Fibroblast of skin of right quadriceps (primary cell): ENCODE measurements around the gene MRPL43.

Source experiments
- DNase-seq: peaks from one replicate; pipeline ENCODE4 v3.0.0-alpha.2; 2013

The MRPL43 gene

DNA sequence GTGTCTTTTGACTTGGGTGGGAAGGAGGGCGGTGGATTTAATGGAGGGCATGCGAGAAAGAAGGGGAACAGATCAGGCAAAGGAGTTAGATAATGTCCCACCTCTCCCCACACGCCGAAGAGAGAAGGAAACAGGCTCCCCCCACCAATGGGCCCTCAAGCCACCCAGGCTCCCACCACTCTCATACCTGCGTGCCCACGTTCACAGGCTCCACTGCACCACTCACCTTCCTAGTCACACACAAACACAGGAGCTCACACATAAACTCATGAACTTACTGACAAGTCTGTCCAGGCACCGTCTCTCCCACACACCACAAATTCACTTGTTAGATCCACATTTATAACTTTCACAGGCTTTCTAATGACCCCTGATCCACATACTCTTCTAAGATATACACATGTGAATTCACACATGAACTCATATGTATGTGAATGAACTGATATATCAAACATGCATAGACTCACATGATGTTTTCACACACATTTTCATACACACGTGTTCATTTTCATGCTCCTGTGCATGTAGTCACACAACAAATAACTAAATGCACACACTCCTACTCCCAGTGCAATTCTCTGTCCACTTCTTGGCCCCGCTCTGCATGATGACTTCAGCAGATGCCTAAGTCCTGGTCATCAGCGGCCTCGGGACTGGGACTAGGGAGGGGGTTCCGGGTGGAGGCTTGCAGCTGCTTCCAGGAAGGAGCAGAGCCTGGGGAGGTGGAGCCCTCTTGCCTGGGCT is 13.8 kb upstream of the MRPL43 start:
- peak; percentile 68 for DNase-seq

DNA sequence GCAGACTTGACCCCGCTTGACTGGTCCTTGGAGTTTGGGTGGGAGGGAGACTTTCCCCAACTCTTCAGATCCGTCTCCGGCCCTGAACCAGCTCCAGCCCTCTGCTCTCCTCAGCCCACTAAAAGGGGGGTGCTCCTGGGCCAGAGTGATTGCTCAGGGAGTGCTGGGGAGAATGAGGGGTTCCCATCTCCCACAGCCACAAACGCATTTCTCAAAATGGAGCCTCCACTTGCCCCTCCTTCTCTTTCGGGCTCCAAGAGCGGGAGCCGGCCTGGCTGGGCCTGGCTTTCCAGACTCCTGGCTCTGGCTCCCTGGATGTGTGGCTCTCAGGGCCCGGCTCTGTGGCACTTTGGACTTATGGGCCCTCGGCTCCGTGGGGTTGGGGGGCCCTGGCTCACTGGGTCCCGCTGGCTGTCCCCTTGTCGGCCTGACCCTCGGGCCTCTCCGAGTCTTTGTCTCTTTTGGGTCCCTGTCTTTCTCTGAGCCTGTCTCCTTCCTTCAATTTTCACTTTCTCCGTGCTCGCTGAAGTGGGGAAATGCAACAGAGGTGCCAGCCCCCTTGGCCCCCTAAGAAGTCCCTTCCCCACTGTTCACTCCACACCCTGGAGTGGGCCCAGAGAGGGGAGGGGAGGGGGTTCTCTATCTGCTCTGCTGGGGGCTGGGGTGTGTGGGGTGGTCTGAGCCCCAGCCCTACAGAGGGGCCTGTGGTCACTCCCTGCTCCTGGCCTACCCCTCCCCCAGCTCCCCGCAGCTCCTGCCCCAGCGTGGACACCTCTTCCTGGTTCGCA is 13.0 kb upstream of the MRPL43 start:
- DNase-seq: no peak

DNA sequence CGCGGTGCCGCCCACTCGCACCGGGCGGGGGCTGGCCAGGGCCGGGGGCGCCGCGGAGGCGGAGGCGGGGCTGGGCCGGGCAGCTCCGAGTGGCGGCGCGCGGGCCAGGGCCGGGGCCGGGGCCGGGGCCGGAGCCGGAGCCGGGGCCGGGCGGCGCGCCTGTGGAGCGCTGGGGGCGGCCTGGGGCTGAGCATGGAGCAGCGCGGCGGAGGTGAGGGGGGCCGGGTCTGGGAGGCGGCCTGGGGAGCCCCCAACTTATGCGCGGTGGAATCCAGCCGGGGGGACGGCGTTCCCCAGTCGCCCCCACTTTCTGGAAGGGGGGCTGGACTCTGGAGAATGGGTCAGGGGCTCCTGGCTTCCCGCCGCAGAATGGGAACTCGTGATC is 12.4 kb upstream of the MRPL43 start, which contains the start of gene LZTS2:
Gene LZTS2, plus strand, starts transcription at position 67 of the 385 bp plus-strand sequence. CDS start 2,731 bp downstream, outside the sequence.
- DNase-seq: no peak

DNA sequence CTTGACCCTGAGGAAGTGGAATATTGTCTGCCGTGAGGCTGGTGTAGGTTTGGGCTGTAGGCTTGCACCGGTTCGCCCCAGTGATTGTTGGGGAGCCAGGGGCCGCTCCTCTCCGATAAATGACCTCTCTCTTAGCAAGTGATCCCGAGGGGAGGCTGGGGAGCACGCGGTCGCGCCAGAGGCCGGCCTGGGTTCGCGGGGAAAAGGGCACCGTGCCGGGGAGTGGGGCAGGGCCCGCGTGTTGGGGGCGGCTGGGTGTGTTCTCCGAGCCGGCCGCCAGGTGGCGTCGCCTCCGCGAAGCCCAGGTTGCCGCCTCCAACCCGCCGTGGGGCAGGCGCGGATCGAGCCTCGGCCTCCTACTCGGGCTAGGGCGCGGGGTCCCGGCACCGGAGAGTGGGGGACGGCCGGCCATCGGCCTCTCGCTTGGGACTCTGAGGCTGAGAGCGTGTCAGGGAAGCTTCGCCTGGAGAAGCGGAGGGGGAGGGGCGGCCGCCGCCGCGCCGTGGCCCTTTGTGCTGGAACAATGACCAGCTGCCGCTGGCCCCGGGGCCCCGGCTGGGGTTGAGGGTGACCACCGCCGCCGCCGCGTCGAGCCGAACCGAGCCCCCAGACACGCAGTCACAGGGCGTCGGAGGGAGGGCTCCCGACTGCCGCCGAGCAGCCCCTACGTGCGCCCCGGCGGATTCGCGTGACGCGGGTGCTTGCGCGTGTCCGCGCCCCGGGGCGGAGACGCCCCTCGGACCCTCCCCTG is 11.9 kb upstream of the MRPL43 start:
- DNase-seq: peak; percentile 73

DNA sequence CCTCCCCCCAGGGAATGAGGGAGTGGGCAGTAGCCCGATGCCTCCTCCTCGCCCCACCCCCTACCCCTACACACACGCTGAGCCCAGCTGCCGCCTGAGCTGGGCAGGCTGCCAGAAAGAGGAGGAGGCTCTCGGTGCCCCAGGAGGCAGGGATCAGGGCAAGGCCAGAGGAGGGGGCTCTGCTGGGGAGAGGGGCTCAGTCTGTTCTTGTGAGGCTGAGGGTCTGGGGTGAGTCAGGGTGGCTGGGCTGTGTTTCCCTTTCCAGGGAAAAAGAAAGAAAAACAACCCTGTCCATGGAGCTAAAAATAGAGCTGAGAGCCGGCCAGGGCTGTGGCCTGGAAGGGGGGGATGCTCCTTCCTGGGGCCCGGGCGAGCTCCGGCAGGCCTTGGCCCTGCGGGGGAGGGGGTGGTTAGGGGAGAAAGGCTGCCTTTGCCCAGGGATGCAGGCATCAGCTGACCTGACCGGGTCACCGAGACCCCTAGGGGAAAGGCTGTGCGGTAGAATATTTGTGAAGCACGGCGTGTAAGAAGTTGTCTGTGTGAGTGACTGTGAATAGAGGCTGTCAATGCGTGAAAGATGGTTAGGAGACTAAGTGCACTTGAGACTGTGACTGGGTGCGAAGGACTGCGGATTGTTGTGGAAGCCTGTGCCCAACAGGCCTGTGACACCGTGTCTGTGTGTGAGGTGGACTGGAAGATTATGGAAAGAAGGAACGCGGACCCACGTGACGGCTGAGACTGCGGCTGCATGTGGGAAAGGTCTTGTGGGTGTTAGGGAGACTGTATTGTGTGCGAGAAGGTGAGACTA is 11.1 kb upstream of the MRPL43 start:
- DNase-seq: peak; percentile 84

DNA sequence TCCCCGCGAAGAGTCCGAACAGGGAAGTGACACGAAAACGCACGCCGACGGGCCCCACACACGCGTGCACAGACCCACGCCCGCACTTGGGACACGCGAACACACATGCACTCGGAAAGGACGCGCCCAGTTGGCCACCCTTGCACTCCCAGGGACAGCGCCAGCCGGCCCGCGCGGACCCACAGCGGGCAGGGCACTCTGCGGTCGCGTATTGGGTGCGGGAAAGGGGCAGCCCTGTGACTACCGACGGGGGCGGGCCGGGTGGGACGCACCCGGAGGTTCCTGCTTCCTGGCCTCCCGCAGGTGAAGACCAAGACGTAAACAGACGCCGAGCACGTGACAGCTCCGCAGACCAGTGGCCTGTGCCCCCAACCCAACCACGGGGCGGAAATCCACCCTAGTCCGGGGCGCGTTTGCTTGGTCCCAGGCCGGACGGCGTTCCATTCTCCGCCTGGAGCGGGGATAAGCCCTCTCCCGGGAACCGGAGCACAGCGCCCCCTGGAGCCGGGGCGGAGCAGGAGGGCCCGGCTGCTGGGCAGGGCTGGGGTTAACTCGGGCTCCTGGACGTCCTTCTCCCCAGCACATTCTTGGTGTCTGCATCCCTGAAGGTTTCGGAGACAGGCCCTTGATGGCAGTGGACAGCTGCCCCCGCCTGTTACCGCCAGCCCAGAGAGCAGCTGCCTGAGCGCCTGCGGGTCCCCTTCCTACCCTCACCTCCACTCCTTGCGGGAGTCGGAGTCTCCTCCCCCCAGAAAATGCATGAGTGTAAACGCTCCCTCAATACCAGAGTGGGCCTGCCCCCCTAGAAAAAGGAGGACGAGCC is 10.3 kb upstream of the MRPL43 start:
- DNase-seq: peak; percentile 71

DNA sequence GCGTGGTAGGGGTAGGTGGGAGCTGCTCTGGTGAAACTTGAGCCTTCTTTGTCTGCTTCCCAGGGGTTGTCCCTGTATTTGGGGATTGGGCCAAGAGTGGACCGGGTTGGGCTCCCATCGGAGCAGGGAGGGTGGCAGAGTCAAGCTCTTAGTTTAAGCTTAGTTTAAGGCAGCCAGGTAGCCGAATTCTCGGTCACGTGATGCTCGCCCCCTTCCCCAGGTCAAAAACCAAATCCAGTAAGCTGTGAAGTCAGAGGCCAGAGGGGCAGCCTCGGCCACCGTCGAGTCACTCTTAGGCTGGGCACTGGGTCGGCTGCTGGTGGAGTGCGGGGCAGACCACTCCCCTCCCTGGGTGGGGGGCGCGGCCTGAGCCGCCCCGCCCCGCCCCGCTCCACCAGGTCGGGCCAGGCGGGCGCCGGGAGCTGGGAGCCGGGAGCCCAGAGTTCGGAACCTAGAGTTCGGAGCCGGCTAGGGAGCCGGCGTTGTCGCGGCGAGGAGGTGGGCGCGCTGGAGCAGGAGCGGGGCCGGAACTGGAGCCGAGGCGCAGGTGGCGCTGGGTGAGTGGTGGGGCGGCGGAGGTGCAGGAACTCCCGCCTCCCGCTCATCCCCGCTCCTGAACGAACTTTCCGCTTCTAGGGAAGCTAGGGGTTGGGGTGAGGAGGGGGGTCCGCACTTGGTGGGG is 9.5 kb upstream of the MRPL43 start:
- DNase-seq: no peak

DNA sequence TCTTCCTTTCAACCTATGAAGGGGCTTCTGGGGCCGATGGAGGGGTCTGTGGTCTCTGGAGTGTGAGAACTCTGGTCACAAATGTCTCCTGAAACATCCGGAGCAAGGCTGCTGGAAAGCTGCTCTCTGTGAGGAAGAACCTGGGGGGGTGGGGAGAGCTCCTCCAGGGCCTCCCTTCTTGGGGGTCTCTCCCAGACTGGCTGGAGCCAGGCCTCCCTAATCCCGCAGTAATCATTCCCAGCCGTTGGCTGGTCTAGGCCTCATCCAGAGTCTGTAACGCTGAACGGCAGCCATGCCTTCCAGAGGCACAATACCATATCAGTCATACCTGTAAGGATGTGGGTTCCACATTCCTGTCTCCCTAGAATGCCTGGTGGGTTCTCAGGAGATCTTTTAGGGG is 7.9 kb upstream of the MRPL43 start:
- DNase-seq: peak; percentile 63

DNA sequence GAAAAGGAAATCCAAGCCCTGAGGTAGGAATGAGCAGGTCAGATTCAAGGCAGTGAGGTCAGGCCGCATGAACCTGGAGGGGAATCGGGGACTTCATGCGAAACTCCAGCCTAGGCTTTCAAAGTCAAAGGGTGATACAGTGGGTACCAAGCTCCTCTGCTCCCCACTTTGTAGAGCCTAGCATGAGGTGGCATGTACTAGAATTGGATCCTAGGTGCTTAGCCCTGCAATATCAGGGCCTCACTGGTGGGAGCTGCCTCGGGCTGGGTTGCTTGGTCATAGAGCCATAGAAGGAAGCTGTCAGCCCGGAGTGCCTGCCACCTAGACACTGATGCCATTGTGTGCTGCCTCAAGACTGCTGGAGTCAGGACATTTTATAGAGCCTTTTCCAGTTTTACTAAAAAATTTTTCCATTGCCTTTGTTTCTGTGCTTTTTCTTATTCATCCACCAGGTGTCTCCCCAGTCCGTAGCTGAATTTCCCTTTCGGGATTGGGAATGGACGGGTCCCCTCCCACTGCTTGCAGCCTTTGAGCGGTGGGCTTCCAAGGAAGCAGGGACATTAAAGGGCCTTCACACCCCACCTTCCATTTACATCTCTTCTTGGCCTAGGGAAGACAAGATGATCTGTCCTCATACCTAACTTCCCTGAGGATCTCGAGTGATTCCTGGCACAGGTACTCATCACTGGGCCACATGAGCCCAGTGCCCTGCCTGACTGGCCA is 6.8 kb upstream of the MRPL43 start:
- peak; percentile 56 for DNase-seq

DNA sequence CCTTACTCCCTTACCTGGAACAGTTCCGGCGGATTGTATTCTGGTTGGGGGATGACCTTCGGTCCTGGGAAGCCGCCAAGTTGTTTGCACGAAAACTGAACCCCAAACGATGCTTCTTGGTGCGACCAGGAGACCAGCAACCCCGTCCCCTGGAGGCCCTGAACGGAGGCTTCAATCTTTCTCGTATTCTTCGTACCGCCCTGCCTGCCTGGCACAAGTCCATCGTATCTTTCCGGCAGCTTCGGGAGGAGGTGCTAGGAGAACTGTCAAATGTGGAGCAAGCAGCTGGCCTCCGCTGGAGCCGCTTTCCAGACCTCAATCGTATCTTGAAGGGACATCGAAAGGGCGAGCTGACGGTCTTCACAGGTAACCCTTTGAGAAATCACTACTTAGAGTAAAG is 1.8 kb upstream of the MRPL43 start:
- no peak for DNase-seq

DNA sequence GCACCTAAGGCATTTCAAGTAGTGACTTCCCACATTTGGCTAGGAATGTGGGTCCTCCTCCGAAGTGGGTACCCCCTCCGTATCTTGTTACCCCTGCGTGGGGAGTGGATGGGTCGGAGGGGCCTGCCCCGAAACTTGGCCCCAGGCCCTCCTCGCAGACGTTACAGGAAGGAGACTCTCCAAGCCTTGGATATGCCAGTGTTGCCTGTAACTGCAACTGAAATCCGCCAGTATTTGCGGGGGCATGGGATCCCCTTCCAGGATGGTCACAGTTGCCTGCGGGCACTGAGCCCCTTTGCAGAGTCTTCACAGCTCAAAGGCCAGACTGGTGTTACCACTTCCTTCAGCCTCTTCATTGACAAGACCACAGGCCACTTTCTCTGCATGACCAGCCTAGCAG is 869 bp upstream of the MRPL43 start:
- DNase-seq: no peak

DNA sequence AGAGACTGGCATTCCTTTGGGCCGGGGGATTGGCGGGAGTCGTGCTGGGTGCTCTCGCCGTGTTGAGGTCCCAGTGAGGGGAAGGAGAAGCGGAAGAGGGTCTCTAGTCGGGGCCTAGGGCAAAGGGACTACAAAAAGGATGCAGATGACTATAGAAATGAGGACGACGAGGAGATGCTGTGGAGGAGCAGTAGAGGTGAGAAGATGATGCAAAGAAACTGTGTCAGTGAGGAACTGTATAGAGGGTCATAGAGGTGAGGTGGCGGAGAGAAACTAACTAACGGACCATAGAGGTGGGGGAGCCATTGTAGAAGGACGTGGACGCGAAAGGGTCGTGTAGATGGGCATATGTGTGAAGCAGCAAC is 370 bp upstream of the MRPL43 start:
- no peak for DNase-seq

DNA sequence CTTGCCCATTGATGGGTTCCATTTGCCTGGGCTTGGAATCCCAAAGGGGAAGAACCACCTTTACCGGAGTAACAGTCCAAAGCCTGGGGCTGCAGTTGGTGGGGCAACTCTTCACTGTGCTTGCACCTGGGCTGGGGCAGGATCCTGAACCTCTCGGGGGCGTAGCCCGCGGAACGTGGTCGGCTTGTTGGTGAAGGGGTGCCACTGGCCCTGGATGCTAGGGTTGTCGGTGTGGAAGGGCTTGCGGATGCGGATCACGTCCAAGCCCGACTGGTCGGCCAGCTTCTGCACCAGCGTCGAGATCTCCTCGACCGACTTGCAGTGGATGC is 710 bp downstream of the MRPL43 start:
- no peak for DNase-seq

DNA sequence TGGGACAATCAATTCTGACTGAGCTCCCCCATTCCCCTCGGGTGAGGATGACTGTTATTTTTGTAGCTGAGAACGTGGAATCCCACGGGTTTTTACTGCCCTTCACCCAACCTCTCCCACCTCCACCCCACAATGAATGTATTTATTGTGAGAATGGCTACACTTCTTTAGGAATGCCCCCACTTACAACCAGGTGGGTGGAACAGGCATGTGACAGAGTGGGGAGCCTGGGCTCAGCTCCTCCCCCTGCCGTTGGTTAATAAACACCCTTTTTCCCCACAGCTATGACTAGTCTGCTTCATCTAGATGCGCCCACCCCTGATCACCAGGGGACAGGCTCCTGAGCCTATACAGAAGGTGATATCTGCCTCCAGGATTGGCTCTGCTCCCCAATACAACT is 2.0 kb downstream of the MRPL43 start:
- DNase-seq: no peak

DNA sequence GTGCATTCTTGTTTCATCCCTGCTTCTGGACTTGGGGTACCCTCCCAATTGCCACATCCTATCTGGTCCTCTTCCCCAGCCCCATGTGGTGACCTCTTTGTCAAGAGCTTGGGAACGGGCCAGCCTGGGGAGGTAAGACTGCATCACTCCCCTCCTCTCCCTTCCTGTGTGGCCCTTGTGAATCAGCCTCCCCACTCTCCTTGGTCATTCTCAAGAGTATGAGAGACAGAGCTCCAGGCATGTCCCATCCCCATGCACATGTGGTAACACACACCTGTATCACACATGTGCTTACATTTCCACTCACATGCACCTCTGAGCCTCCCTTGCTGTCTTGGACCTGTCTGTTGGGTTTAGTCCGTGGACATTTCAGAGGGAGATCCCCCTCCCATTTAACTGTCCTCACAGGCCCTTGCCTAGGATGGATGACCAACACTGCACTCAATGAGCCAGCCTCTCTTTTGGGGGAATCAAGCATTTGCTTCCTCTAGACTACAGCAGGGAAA is 2.6 kb downstream of the MRPL43 start:
- no peak for DNase-seq

DNA sequence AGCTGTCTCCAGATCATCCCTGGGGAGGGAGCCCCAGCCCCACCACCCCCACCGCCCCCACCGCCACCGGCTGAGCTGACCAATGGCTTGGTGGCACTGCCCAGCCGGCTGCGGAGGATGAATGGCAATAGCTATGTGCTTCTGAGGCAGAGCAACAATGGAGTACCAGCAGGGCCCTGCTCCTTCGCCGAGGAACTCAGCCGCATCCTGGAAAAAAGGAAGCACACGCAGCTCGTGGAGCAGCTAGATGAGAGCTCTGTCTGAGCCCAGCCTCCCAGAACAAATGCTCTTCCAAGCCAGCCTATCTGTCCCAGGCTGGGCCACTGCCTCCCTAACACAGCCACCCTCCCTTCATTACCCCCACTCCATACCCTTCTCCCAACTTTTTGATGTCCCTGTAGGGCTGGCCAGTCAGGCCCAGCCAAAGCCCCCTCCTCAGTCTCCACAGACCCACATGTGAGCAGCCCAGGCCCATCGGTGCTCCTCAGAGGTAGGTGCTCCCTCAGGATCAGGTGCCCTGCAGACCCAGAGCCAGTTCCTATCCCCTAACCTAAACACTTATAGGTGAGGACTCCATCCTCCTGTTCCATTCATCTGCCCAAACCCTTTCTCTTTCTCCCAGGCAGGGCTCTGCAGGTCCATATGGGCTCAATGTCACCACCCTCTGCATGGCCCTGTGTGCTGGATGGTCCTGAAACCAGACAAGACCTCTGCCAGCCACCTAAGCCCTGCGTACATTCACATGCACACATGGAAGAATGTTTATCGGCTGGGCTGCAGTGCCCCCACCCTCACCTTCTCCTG is 3.2 kb downstream of the MRPL43 start:
- no peak for DNase-seq

DNA sequence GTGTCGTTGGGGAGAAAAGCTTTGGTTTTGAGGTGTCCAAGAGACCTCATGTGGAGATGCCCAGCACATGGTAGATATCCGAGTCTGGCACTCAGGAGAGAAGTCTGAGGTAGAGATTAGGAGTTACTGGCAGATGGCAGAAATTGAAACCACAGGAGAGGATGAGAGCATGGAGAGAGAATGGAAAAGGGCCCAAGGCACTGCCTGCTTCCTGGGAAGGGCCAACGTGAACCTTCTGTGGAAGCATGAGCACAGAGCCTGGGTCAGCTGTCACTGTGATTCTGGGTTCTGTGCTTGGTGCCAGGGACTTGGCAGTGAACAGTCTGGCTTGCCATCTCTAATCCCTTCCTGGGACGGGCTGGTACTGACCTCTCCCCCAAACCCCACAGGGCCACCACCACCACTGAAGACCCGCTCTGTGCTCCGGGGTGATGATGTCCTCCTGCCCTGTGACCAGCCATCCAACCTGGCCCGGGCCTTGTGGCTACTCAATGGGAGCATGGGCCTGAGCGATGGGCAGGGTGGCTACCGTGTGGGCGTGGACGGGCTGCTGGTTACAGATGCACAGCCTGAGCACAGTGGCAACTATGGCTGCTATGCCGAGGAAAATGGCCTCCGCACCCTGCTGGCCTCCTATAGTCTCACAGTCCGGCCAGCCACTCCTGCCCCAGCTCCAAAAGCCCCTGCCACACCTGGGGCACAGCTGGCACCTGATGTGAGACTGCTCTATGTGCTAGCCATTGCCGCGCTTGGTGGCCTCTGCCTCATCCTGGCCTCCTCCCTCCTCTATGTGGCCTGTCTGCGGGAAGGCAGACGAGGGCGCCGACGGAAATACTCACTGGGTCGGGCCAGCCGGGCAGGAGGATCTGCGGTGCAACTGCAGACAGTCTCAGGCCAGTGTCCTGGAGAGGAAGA is 4.1 kb downstream of the MRPL43 start:
- no peak for DNase-seq

DNA sequence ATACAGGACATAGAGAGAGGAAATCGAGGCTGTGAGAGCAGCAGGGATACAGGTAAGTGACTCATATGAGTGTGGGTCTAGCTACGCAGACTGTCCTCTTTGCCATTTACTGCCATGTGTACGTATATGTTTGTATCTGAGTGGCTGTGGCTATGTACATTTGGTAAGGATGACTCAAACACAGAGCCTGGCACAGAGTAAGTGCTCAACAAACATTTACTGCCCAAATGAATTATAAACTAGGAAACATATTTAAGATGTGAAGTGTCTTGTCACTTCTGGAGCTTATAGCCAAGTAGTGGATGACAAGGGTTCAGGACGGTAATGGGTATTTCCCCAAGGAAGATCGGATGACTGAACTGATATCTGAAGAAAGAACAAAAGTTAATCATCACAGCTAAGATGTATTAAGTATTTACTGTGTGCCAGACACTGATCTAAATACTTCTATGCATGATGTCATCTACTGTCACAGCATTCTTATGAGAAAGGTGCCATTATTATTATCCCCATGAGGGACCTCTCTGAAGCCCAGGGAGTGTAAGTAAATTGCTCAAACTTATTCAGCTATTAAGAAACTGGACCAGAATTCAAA is 6.0 kb downstream of the MRPL43 start:
- DNase-seq: no peak
